GM21723 (cell line): Measurements from ENCODE around the gene GHRL.
A peak's percentile ranks its signal among the peaks of the same experiment; 100 is the strongest.
"Not testable (repeated sequence)": the region's sequence is repeated elsewhere in the genome, so short reads cannot be mapped to it uniquely, and the experiment has no call there.

ENCODE experiments used
- ATAC-seq: cut with Tn5 transposase; IDR thresholded peaks from one replicate; pipeline ENCODE4 v1.9.1; 2021; ENCODE audit warnings: mild to moderate bottlenecking, moderate library complexity; ENCODE audit not compliant: unreplicated experiment

GHRL gene

GRCh38 chr3:10300087-10300486, 7.3 kb upstream of the GHRL start:
- ATAC-seq: no peak

- ATAC-seq: peak; percentile 82
Observed at GRCh38 chr3:10299679-10300078, 6.9 kb upstream of the GHRL start.

GRCh38 chr3:10299175-10299574, 6.4 kb upstream of the GHRL start:
- no peak for ATAC-seq

- not testable (repeated sequence) for ATAC-seq
Observed at GRCh38 chr3:10298064-10298463, 5.3 kb upstream of the GHRL start.

GRCh38 chr3:10294030-10294586, 1.4 kb upstream of the GHRL start:
- no peak for ATAC-seq

GRCh38 chr3:10291641-10292040, 1.1 kb downstream of the GHRL start:
- ATAC-seq: no peak

GRCh38 chr3:10290481-10291176, 2.1 kb downstream of the GHRL start:
- no peak for ATAC-seq

- no peak for ATAC-seq
Observed at GRCh38 chr3:10289787-10290355, 2.9 kb downstream of the GHRL start.

- no peak for ATAC-seq
Observed at GRCh38 chr3:10289077-10289476, 3.7 kb downstream of the GHRL start.

- ATAC-seq: no peak
Observed at GRCh38 chr3:10288575-10288960, 4.2 kb downstream of the GHRL start.

GRCh38 chr3:10287936-10288574, 4.7 kb downstream of the GHRL start:
- no peak for ATAC-seq

- peak; percentile 59 for ATAC-seq
Observed at GRCh38 chr3:10286596-10287295, 6.0 kb downstream of the GHRL start.

- ATAC-seq: no peak
Observed at GRCh38 chr3:10286133-10286524, 6.6 kb downstream of the GHRL start.

- no peak for ATAC-seq
Observed at GRCh38 chr3:10285272-10286132, 7.2 kb downstream of the GHRL start.

GRCh38 chr3:10284496-10284895, 8.3 kb downstream of the GHRL start:
- ATAC-seq: no peak

GRCh38 chr3:10283638-10284037, 9.1 kb downstream of the GHRL start:
- no peak for ATAC-seq

- ATAC-seq: no peak
Observed at GRCh38 chr3:10281951-10282350, 10.8 kb downstream of the GHRL start.

- ATAC-seq: no peak
Observed at GRCh38 chr3:10280571-10280970, 12.2 kb downstream of the GHRL start.

- no peak for ATAC-seq
Observed at GRCh38 chr3:10280177-10280529, 12.6 kb downstream of the GHRL start.

- no peak for ATAC-seq
Observed at GRCh38 chr3:10279384-10280176, 13.2 kb downstream of the GHRL start.
